AG09309 (cell line): Measurements from ENCODE around the gene CDX2.

Source experiments
- DNase-seq: peaks from one replicate; pipeline ENCODE4 v3.0.0-alpha.2; 2010; ENCODE audit warnings: low read depth
- H3K4me3 ChIP-seq: 2 replicates; pipeline ENCODE4 v1.5.1; 2011; ENCODE audit warnings: mild to moderate bottlenecking, low read depth, low read length, moderate library complexity; ENCODE audit not compliant: control insufficient read depth
- TF ChIP-seq, protein P1 (sequence below): IDR thresholded peaks from 2 replicates; pipeline ENCODE4 v1.5.1; 2011; ENCODE audit warnings: mild to moderate bottlenecking, low read depth, low read length, inconsistent platforms; ENCODE audit not compliant: insufficient read depth, control insufficient read depth; ENCODE audit errors: missing control alignments

CDX2 gene

GRCh38 chr13:27960362-27961226 is 8.5 kb downstream of the CDX2 start:
- peak overlapping the region; percentile 4 for H3K4me3 ChIP-seq
- no peak for DNase-seq
- TF ChIP-seq, protein P1, sequence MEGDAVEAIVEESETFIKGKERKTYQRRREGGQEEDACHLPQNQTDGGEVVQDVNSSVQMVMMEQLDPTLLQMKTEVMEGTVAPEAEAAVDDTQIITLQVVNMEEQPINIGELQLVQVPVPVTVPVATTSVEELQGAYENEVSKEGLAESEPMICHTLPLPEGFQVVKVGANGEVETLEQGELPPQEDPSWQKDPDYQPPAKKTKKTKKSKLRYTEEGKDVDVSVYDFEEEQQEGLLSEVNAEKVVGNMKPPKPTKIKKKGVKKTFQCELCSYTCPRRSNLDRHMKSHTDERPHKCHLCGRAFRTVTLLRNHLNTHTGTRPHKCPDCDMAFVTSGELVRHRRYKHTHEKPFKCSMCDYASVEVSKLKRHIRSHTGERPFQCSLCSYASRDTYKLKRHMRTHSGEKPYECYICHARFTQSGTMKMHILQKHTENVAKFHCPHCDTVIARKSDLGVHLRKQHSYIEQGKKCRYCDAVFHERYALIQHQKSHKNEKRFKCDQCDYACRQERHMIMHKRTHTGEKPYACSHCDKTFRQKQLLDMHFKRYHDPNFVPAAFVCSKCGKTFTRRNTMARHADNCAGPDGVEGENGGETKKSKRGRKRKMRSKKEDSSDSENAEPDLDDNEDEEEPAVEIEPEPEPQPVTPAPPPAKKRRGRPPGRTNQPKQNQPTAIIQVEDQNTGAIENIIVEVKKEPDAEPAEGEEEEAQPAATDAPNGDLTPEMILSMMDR = peak; percentile 47

- DNase-seq = no peak
- TF ChIP-seq, protein P1 = no peak
- H3K4me3 ChIP-seq = peak overlapping the region; percentile 4; the same call in 1 of the 2 replicates
These were observed 9.1 kb downstream of the CDX2 start for GRCh38 chr13:27959976-27960361.

DNA sequence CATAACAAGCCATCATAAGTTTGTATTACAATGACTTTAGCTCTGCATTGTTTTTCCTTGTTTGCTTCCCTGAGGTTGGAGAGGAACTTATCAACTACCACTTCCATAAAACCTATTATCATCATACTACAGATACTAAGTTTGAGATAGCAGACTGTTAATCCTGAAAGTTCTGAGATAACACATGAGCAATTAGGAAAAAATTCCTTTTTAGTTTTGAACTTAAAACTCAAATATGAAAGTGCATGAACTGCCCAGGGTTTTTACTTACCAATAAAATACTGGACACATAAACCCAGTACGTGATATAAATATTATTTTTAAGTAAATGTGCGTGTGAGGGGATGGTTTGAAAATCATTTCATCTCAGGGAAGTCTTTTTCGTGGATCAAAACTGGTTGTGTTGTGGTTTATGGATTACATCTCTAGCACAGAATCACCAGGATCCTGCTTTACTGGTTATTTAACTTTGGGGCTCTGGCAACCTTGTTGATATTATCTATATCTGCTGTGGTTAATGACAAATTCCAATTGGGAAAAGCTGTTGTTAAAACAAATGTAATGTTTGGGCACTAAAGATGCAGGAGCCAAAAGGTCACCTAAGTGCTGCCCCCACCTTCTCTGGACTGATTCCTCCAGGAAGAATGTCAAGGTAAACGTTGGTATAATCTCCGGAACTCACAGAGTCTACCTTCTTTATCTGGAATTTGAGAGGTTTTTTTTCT is 12.4 kb downstream of the CDX2 start:
- no peak for DNase-seq
- TF ChIP-seq, protein P1 = no peak
- H3K4me3 ChIP-seq = no peak overlapping the region

GRCh38 chr13:27955014-27955591 is 14.0 kb downstream of the CDX2 start:
- DNase-seq = no peak
- H3K4me3 ChIP-seq = no peak overlapping the region
- TF ChIP-seq, protein P1 = no peak

- no peak for DNase-seq
- TF ChIP-seq, protein P1 = no peak
- peak overlapping the region; percentile 43 for H3K4me3 ChIP-seq
These were observed 14.7 kb downstream of the CDX2 start for GRCh38 chr13:27954406-27954851.

GRCh38 chr13:27953676-27954405 is 15.3 kb downstream of the CDX2 start:
- peak; percentile 7 for DNase-seq
- H3K4me3 ChIP-seq = peak overlapping the region; percentile 43

More at GRCh38 chr13:27953676-27954405, 15.3 kb downstream of the CDX2 start:
- TF ChIP-seq, protein P1 = peak; percentile 54
